DOHH2 (cell line): ENCODE data around the gene MBLAC1.

Experiments
- CTCF ChIP-seq: fragments of 200-600 bp; sonication (generic); IDR thresholded peaks from one replicate; pipeline ENCODE4 v1.5.1; 2014; ENCODE audit warnings: antibody characterized with exemption, mild to moderate bottlenecking, low read depth, low read length; ENCODE audit not compliant: poor library complexity, severe bottlenecking
- EZH2phosphoT487 ChIP-seq: fragments of 200-600 bp; sonication (generic); IDR thresholded peaks from 2 replicates; pipeline ENCODE4 v1.6.1; 2017; ENCODE audit warnings: borderline replicate concordance, mild to moderate bottlenecking, antibody characterized with exemption, low read length, moderate library complexity, mixed read lengths

DNA sequence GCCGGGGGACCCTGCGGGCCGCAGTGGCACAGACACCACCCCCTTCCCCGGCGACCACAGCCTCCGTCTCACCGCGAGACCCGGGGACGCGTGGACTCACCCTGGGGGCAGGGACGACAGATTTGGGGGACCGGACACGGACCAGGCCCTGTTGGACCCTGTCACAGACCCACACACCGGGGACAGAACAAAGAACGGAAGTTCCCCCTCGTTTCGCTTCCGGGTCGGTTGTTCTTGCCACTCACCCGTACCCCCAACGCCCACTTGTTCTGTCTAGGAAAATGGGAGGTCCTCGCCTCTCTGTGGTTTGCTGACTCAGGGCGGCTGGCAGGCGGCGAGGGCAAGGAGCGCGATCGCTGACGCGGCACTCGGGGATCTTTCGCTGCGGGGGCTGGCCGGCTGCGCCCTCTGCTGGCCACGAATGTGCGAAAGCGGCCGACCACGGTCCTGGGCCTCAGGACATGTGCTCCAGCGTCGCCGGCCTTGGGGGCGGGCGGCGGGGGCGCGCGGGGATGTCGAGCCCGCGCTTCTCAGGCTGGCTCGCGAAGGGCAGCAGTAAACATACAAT, 45.1 kb upstream of the MBLAC1 start, which contains the start of gene ZNF3:
- peak; percentile 99 for TF ChIP-seq CTCF
- TF ChIP-seq EZH2phosphoT487: no peak
